HepG2 (cell line): ENCODE data around the gene ODAD4. TPM values are rescaled to one million over a fixed set of nuclear protein-coding genes. Genes with fewer than 3 reads are reported as not detected.

Experiments
- ATAC-seq: fragments of 200-7000 bp; cut with Tn5 transposase; 3 replicates; pipeline ENCODE4 v1.9.1; 2020; ENCODE audit warnings: mild to moderate bottlenecking, moderate library complexity
- BruUV-seq: library from RNA; stranded (reverse); fragments of 400-500 nt; replicated peaks from 2 replicates; lab custom pipeline; 2021; lab: Mats Ljungman, UMichigan
- CTCF ChIA-PET: fragments of 300-600 bp; formaldehyde crosslinking; extraction: SDS; loops from one replicate; lab custom pipeline; 2021; ENCODE audit warnings: low total read pairs, inconsistent platforms, low intra/inter-chr PET ratio; lab: Yijun Ruan, JAX
- POLR2A ChIA-PET: fragments of 350-600 bp; sonication (Branson Sonifier 250); formaldehyde crosslinking; loops from one replicate; lab custom pipeline; 2020; ENCODE audit warnings: antibody characterized with exemption, inconsistent platforms; lab: Yijun Ruan, JAX
- DNase-seq: peaks from one replicate; pipeline ENCODE4 v3.0.0-alpha.2; 2015; ENCODE audit warnings: low spot score
- FAIRE-seq: peaks from 3 replicates; lab custom pipeline; 2011; peaks lifted over from hg19 to GRCh38; lab: Jason Lieb, UNC
- H2AFZ ChIP-seq: one replicate; pipeline ENCODE4 v1.6.1; 2011; ENCODE audit warnings: low read length, inconsistent platforms
- H3K27ac ChIP-seq: fragments of 300-600 bp; 3 replicates; pipeline ENCODE4 v1.8.0; 2011; ENCODE audit warnings: mixed run types, mild to moderate bottlenecking, mixed read lengths, low read length, inconsistent platforms; ENCODE audit not compliant: insufficient read depth; ENCODE audit errors: extremely low read length
- H3K27me3 ChIP-seq, 2 experiments: fragments of 200-600 bp in 1 of 2; 2 replicates in 1 of 2; 3 replicates in 1 of 2; pipeline versions ENCODE4 v1.6.0 to v1.8.0; 2011; ENCODE audit warnings: low read length in 2 of 2, mild to moderate bottlenecking in 2 of 2, moderate library complexity in 2 of 2, inconsistent platforms in 1 of 2; ENCODE audit not compliant: insufficient read depth in 2 of 2, control insufficient read depth in 1 of 2
- H3K36me3 ChIP-seq, 2 experiments: fragments of 200-600 bp in 1 of 2; replicated peaks in 1 of 2; 2 replicates in 1 of 2; 3 replicates in 1 of 2; pipeline versions ENCODE4 v1.5.1 to v1.8.0; 2011; ENCODE audit warnings: low read length in 2 of 2, inconsistent platforms in 1 of 2; ENCODE audit not compliant: insufficient read depth in 2 of 2, control insufficient read depth in 1 of 2
- H3K4me1 ChIP-seq: 2 replicates; pipeline ENCODE4 v1.5.1; 2012; ENCODE audit warnings: low read length, inconsistent platforms; ENCODE audit not compliant: insufficient read depth
- H3K4me2 ChIP-seq: 2 replicates; pipeline ENCODE4 v1.6.0; 2011; ENCODE audit warnings: low read depth, low read length, inconsistent platforms
- H3K4me3 ChIP-seq, 3 experiments: fragments of 200-600 bp in 1 of 3; sonication (generic), shearing (Covaris generic) in 1 of 3; replicated peaks in 1 of 3; 2 replicates each; pipeline ENCODE4 v1.5.1; 2011 to 2016; ENCODE audit warnings: low read length in 3 of 3, inconsistent platforms in 2 of 3, low read depth in 2 of 3, mild to moderate bottlenecking in 2 of 3, control low read depth in 1 of 3, mixed read lengths in 1 of 3; ENCODE audit not compliant: insufficient read depth in 1 of 3
- H3K79me2 ChIP-seq: one replicate; pipeline ENCODE4 v1.6.1; 2011; ENCODE audit warnings: low read length, inconsistent platforms; ENCODE audit not compliant: insufficient read depth
- H3K9ac ChIP-seq: 2 replicates; pipeline ENCODE4 v1.6.0; 2011; ENCODE audit warnings: mild to moderate bottlenecking, low read depth, low read length, inconsistent platforms; ENCODE audit not compliant: insufficient read depth
- H3K9me3 ChIP-seq: 2 replicates; pipeline ENCODE4 v1.5.1; 2012; ENCODE audit warnings: mild to moderate bottlenecking, low read length
- H4K20me1 ChIP-seq: 2 replicates; pipeline ENCODE4 v1.6.0; 2011; ENCODE audit warnings: inconsistent platforms, mild to moderate bottlenecking, low read length, moderate library complexity; ENCODE audit not compliant: insufficient read depth
- FOXK2 ChIP-seq: fragments of 450-650 bp; IDR thresholded peaks from 2 replicates; pipeline ENCODE4 v1.6.1; 2016
- HNRNPH1 ChIP-seq: fragments of 200-400 bp; formaldehyde crosslinking; optimal IDR thresholded peaks from 2 replicates; pipeline ENCODE3; 2017; ENCODE audit warnings: mild to moderate bottlenecking, low read depth, low read length
- IRF2 ChIP-seq: IDR thresholded peaks from 2 replicates; pipeline ENCODE4 v1.6.1; 2018; ENCODE audit warnings: missing genetic modification reagents, missing compliant biosample characterization
- IRX3 ChIP-seq: sonication (generic); formaldehyde crosslinking; IDR thresholded peaks from 2 replicates; pipeline ENCODE4 v1.8.1; 2023; ENCODE audit warnings: mild to moderate bottlenecking, low read depth, missing genetic modification reagents, borderline replicate concordance
- KAT8 ChIP-seq: IDR thresholded peaks from 2 replicates; pipeline ENCODE4 v1.6.1; 2016; ENCODE audit warnings: missing genetic modification reagents, missing compliant biosample characterization
- NPAS2 ChIP-seq: sonication (generic); formaldehyde crosslinking; IDR thresholded peaks from 2 replicates; pipeline ENCODE4 v1.8.0; 2022; ENCODE audit warnings: mild to moderate bottlenecking, missing genetic modification reagents, borderline replicate concordance
- ONECUT2 ChIP-seq: sonication (generic); formaldehyde crosslinking; IDR thresholded peaks from 2 replicates; pipeline ENCODE4 v1.4.0; 2020; ENCODE audit warnings: missing genetic modification reagents
- PLRG1 ChIP-seq: fragments of 450-650 bp; conservative IDR thresholded peaks from 2 replicates; pipeline ENCODE4 v1.6.1; 2016
- SAFB2 ChIP-seq: sonication (generic); formaldehyde crosslinking; IDR thresholded peaks from 2 replicates; pipeline ENCODE4 v1.5.1; 2020; ENCODE audit warnings: missing genetic modification reagents, low read depth, mild to moderate bottlenecking, borderline replicate concordance
- SP5 ChIP-seq: IDR thresholded peaks from 2 replicates; pipeline ENCODE4 v1.6.1; 2016; ENCODE audit warnings: low read depth, borderline replicate concordance
- ZFP1 ChIP-seq: IDR thresholded peaks from 2 replicates; pipeline ENCODE4 v1.6.1; 2016
- ZNF430 ChIP-seq: sonication (generic); formaldehyde crosslinking; IDR thresholded peaks from 2 replicates; pipeline ENCODE4 v1.9.0; 2021; ENCODE audit warnings: mild to moderate bottlenecking, missing genetic modification reagents
- ZNF557 ChIP-seq: sonication (generic); formaldehyde crosslinking; IDR thresholded peaks from 2 replicates; pipeline ENCODE4 v1.4.0; 2020; ENCODE audit warnings: missing genetic modification reagents
- ZNF589 ChIP-seq: sonication (generic); formaldehyde crosslinking; conservative IDR thresholded peaks from 2 replicates; pipeline ENCODE4 v1.8.0; 2022; ENCODE audit warnings: mild to moderate bottlenecking, moderate library complexity, missing genetic modification reagents
- ZNF644 ChIP-seq: IDR thresholded peaks from 2 replicates; pipeline ENCODE4 v1.6.1; 2016; ENCODE audit warnings: low read depth
- ZNF746 ChIP-seq: sonication (generic); formaldehyde crosslinking; IDR thresholded peaks from 2 replicates; pipeline ENCODE4 v1.8.0; 2022; ENCODE audit warnings: mild to moderate bottlenecking, missing genetic modification reagents
- ZNF841 ChIP-seq: sonication (generic); formaldehyde crosslinking; IDR thresholded peaks from 2 replicates; pipeline ENCODE4 v1.8.1; 2023; ENCODE audit warnings: missing genetic modification reagents, borderline replicate concordance
- WGBS: methylation state at CpG from one replicate; pipeline ENCODE4 v1.1.6; 2017; ENCODE audit warnings: low lambda C conversion rate; 5-methylcytosine and 5-hydroxymethylcytosine counted together
- in situ Hi-C: cut with HindIII; loops from 2 replicates; pipeline ENCODE4 v1.10.0; 2017; ENCODE audit warnings: low pct_unique_long_range_greater_than_20kb; ENCODE audit not compliant: extremely low pct_ligation_motif_present
- intact Hi-C: fragments of 100-400 bp; cut with micrococcal nuclease; formaldehyde crosslinking; loops from one replicate; pipeline ENCODE4 v1.10.0; 2022; ENCODE audit not compliant: unreplicated experiment
- polyA plus RNA-seq, 8 experiments: library from polyadenylated mRNA; depleted of rRNA in 3 of 8; stranded (reverse) in 7 of 8; unstranded in 1 of 8; fragments of >200 nt; fragmentation: Illumina TruSeq in 4 of 8; extraction: Trizol in 4 of 8; gene quantifications; 2 replicates each; pipeline versions ENCODE4 v1.2.1 to v1.2.3, GENCODE V29; 2011 to 2016; ENCODE audit warnings: low read depth in 4 of 8, missing spikeins in 1 of 8, mixed read lengths in 1 of 8; ENCODE audit not compliant: insufficient read depth in 1 of 8
- total RNA-seq, 5 experiments: library from RNA; depleted of rRNA; stranded (reverse); fragments of >200 nt; fragmentation: Illumina TruSeq; extraction: Trizol; gene quantifications; 2 replicates each; pipeline ENCODE4 v1.2.3, GENCODE V29; 2016; ENCODE audit warnings: low read depth in 1 of 5
- TF ChIP-seq, protein P1 (sequence below): sonication (generic); formaldehyde crosslinking; conservative IDR thresholded peaks from 2 replicates; pipeline ENCODE4 v1.4.0; 2020; ENCODE audit warnings: missing genetic modification reagents

Gene ODAD4
- total and polyA plus RNA-seq, 2 of the 13 experiments (the other 11 are each of a cell fraction or from before 2014, with no cell fraction given): 0.48 to 0.53 TPM

- H3K9me3 ChIP-seq: no peaks in the 10 kb centered on the region
- intact Hi-C loops (no loop called here), in situ Hi-C loops (no loop called here)
- peaks cover 25% of the 10 kb centered on the region for H3K4me1 ChIP-seq
- peaks cover 49 to 79% of the 10 kb centered on the region in 2 experiments for H3K36me3 ChIP-seq
- WGBS: 89% methylated on average over 5 of the region's 5 CpGs
- H3K79me2 ChIP-seq: no peaks in the 10 kb centered on the region
- ATAC-seq (no peak), FAIRE-seq (no peak), DNase-seq (no peak)
- H3K4me2 ChIP-seq: no peak overlapping the region
- BruUV-seq: no TSS peak
- ChIA-PET POLR2A (interaction anchor here (1.0 to 2.8 kb wide), 4 partner anchors 13 to 71 kb away, joined by 3 to 16 read pairs (median 6); partner anchors contain the start of genes ACLY, CNP and KLHL11), CTCF (no interaction called here)
- H4K20me1 ChIP-seq: no peaks in the 10 kb centered on the region
- H3K27me3 ChIP-seq: no peaks in the 10 kb centered on the region
- H2AFZ ChIP-seq: no peak overlapping the region
- no peak overlapping the region for H3K9ac ChIP-seq
- TF ChIP-seq NPAS2 (CRISPR knock-in tag) (no peak), IRX3 (no peak), KAT8 (CRISPR knock-in tag) (no peak), ZNF644 (CRISPR knock-in tag) (no peak), ZNF841 (CRISPR knock-in tag) (no peak), SAFB2 (CRISPR knock-in tag) (no peak), ONECUT2 (no peak), ZNF430 (CRISPR knock-in tag) (no peak), SP5 (CRISPR knock-in tag) (no peak), FOXK2 (no peak), HNRNPH1 (no peak), ZNF557 (CRISPR knock-in tag) (no peak), ZNF746 (CRISPR knock-in tag) (no peak), ZFP1 (CRISPR knock-in tag) (no peak), IRF2 (CRISPR knock-in tag) (no peak), ZNF589 (CRISPR knock-in tag) (no peak), PLRG1 (no peak)
- TF ChIP-seq, protein P1, sequence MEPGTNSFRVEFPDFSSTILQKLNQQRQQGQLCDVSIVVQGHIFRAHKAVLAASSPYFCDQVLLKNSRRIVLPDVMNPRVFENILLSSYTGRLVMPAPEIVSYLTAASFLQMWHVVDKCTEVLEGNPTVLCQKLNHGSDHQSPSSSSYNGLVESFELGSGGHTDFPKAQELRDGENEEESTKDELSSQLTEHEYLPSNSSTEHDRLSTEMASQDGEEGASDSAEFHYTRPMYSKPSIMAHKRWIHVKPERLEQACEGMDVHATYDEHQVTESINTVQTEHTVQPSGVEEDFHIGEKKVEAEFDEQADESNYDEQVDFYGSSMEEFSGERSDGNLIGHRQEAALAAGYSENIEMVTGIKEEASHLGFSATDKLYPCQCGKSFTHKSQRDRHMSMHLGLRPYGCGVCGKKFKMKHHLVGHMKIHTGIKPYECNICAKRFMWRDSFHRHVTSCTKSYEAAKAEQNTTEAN (CRISPR knock-in tag): no peak
- H3K4me3 ChIP-seq: no peak overlapping the region
- H3K27ac ChIP-seq: no peak overlapping the region
These were observed 34.8 kb upstream of the ODAD4 start for GRCh38 chr17:41895617-41896016.
